GM21447 (cell line): ENCODE results near the gene DYNAP.

Source experiments
- ATAC-seq: cut with Tn5 transposase; IDR thresholded peaks from one replicate; pipeline ENCODE4 v1.9.1; 2021; ENCODE audit not compliant: unreplicated experiment

The DYNAP gene

DNA sequence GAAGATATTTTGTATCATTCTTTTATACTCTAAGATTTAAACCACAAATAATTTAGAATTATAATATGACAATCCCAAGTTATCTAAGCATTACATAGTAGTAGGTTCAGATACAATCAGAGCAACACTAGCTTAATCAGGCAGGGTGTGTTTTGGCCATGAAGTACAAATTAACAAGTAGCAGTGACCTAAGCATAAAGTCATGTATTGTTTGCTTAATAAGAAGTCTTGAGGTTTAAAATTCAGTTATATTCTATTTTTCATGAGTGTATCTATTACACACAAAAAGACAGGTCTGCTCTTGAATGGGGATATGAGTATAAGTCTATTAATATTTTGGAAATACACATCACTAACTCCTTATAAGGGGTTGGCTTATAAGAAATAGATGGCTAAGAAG lies 39.9 kb downstream of the DYNAP start:
- no peak for ATAC-seq

GRCh38 chr18:54636217-54636616 lies 45.2 kb downstream of the DYNAP start:
- no peak for ATAC-seq

DNA sequence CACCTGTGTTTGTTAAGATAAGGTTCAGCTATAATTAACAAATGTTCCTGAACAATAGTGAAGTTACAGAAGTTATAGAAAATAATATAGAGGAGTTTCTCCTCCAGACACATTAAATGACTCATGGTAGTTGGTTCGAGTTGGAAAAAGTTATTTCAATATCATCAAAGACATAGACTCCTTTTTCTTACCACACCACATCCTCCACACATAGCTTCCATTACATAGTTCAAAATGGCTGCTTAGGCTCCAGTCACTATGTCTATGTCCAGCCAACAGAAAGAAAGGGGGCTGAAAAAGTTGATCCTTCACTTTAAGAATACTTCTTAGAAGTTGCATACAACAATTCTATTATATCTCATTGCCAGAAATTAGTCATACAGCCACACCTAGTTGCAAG lies 50.7 kb downstream of the DYNAP start:
- ATAC-seq = no peak

GRCh38 chr18:54647176-54647575 lies 56.1 kb downstream of the DYNAP start:
- no peak for ATAC-seq
